ENCODE results near the gene MXI1.

DNA sequence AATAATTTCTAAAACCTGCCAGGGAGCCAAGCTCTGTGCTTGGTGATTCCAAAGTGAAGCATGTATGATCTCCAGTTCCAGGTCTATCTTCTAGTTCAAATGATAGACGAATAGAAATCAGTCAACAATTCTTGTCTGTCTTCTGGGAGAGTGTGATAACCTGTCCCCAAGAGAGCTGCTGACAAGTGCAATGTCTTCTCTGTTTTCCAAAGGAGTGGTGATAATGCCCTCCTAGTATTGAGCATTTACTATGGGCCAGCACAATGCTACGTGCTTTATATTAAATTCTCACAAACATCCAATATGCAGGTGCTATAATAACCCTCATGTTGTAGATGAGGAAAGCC is 10.2 kb downstream of the MXI1 start:
- no peak for TF ChIP-seq EZH2 (IDR thresholded peaks at IDR 0.05; ENCODE audit: insufficient read depth, low read length)
- TF ChIP-seq, protein P1, sequence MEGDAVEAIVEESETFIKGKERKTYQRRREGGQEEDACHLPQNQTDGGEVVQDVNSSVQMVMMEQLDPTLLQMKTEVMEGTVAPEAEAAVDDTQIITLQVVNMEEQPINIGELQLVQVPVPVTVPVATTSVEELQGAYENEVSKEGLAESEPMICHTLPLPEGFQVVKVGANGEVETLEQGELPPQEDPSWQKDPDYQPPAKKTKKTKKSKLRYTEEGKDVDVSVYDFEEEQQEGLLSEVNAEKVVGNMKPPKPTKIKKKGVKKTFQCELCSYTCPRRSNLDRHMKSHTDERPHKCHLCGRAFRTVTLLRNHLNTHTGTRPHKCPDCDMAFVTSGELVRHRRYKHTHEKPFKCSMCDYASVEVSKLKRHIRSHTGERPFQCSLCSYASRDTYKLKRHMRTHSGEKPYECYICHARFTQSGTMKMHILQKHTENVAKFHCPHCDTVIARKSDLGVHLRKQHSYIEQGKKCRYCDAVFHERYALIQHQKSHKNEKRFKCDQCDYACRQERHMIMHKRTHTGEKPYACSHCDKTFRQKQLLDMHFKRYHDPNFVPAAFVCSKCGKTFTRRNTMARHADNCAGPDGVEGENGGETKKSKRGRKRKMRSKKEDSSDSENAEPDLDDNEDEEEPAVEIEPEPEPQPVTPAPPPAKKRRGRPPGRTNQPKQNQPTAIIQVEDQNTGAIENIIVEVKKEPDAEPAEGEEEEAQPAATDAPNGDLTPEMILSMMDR (IDR thresholded peaks at IDR 0.05; ENCODE audit: insufficient read depth, low read depth, low read length) = no peak
